ENCODE data around the gene NUP214. TPM values are rescaled to one million over a fixed set of nuclear protein-coding genes. Genes with fewer than 3 reads are reported as not detected.
A peak's percentile ranks its signal among the peaks of the same experiment; 100 is the strongest.

The NUP214 gene
- total RNA-seq, 1 experiment from 2014 or later = 35.5 TPM

GRCh38 chr9:131125288-131126058 is at the start of gene NUP214 (continued):
- TF ChIP-seq FOSL1 (IDR thresholded peaks at IDR 0.05; ENCODE audit: low read depth) = no peak
- TF ChIP-seq ZFX (IDR thresholded peaks at IDR 0.05) = peak; percentile 94
- peak; percentile 98 for TF ChIP-seq SRF (IDR thresholded peaks at IDR 0.05; ENCODE audit: low read depth)
- peak; percentile 91 for TF ChIP-seq MAX (IDR thresholded peaks at IDR 0.05)
- TF ChIP-seq SIN3A (IDR thresholded peaks at IDR 0.05; ENCODE audit: low read depth) = peak; percentile 96
- TF ChIP-seq TCF7L2 (IDR thresholded peaks at IDR 0.05; ENCODE audit: borderline replicate concordance, extremely low read depth, insufficient read depth, insufficient read length) = peak; percentile 88

- CTCF ChIA-PET = no interaction called here
- no peaks in the 10 kb centered on the region for H3K9me3 ChIP-seq (ENCODE audit: control insufficient read depth in 1 of 2, insufficient read depth in 1 of 2, low read depth in 1 of 2, low read length in 2 of 2)
- RAD21 ChIA-PET (ENCODE audit: low non-redundant PET in 1 of 2, low total read pairs in 2 of 2, uncharacterized antibody in 2 of 2, unreplicated experiment in 2 of 2) = no interaction called here
- H3K9me2 ChIP-seq (ENCODE audit: insufficient read depth) = no peaks in the 10 kb centered on the region
- POLR2A ChIA-PET = no interaction called here
- intact Hi-C loops (cut with micrococcal nuclease) = no loop called here
- H3K27ac ChIP-seq (ENCODE audit: low read depth, low read length) = no peak overlapping the region
- H3K36me3 ChIP-seq (ENCODE audit: control insufficient read depth in 1 of 2, insufficient read depth in 2 of 2, low read length in 2 of 2) = no peaks in the 10 kb centered on the region
- H3K4me2 ChIP-seq (ENCODE audit: low read length) = no peak overlapping the region
- H3K79me2 ChIP-seq (ENCODE audit: insufficient read depth, low read length) = no peaks in the 10 kb centered on the region
- H3K27me3 ChIP-seq (ENCODE audit: insufficient read depth, low read length) = no peaks in the 10 kb centered on the region
- H3K4me1 ChIP-seq (ENCODE audit: control insufficient read depth in 1 of 2, insufficient read depth in 2 of 2, low read length in 2 of 2) = no peaks in the 10 kb centered on the region
- BruUV-seq (replicated peaks) = no TSS peak
- ATAC-seq = 0 out of 2 replicates have a peak, but pooled peaks have one; percentile 45
- H2AFZ ChIP-seq (ENCODE audit: low read depth, low read length, poor library complexity, severe bottlenecking) = no peak overlapping the region
- no peak overlapping the region for H3K4me3 ChIP-seq (replicated peaks in 1 of 2; ENCODE audit: low read depth in 1 of 2, low read length in 2 of 2)
- no peak overlapping the region for H3K9ac ChIP-seq (ENCODE audit: low read length)
- no peak for DNase-seq (ENCODE audit: low read depth, low spot score)
- TF ChIP-seq ELF1 (IDR thresholded peaks at IDR 0.05; ENCODE audit: borderline replicate concordance, low read depth) (no peak), CBX3 (IDR thresholded peaks at IDR 0.05; ENCODE audit: low read depth) (no peak), POLR2A (IDR thresholded peaks at IDR 0.05; ENCODE audit: borderline replicate concordance, extremely low read depth, insufficient read depth, insufficient read length) (no peak), MAX (IDR thresholded peaks at IDR 0.05) (no peak), ZNF274 (IDR thresholded peaks at IDR 0.05; ENCODE audit: low read depth, low read length) (no peak), RAD21 (IDR thresholded peaks at IDR 0.05; ENCODE audit: low read depth) (no peak), SIN3A (IDR thresholded peaks at IDR 0.05; ENCODE audit: low read depth) (no peak)
- TF ChIP-seq, protein P1, sequence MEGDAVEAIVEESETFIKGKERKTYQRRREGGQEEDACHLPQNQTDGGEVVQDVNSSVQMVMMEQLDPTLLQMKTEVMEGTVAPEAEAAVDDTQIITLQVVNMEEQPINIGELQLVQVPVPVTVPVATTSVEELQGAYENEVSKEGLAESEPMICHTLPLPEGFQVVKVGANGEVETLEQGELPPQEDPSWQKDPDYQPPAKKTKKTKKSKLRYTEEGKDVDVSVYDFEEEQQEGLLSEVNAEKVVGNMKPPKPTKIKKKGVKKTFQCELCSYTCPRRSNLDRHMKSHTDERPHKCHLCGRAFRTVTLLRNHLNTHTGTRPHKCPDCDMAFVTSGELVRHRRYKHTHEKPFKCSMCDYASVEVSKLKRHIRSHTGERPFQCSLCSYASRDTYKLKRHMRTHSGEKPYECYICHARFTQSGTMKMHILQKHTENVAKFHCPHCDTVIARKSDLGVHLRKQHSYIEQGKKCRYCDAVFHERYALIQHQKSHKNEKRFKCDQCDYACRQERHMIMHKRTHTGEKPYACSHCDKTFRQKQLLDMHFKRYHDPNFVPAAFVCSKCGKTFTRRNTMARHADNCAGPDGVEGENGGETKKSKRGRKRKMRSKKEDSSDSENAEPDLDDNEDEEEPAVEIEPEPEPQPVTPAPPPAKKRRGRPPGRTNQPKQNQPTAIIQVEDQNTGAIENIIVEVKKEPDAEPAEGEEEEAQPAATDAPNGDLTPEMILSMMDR (IDR thresholded peaks at IDR 0.05 in 2 of 3, conservative IDR thresholded peaks at IDR 0.05 in 1 of 3; ENCODE audit: borderline replicate concordance in 1 of 3, insufficient read depth in 1 of 3, low read depth in 2 of 3, low read length in 2 of 3) = no peak
- no peaks in the 10 kb centered on the region for H4K20me1 ChIP-seq (ENCODE audit: insufficient read depth)
Measured at GRCh38 chr9:131076347-131077195, 48.8 kb upstream of the NUP214 start.
